ENCODE results near the gene GAA.

Gene GAA

DNA sequence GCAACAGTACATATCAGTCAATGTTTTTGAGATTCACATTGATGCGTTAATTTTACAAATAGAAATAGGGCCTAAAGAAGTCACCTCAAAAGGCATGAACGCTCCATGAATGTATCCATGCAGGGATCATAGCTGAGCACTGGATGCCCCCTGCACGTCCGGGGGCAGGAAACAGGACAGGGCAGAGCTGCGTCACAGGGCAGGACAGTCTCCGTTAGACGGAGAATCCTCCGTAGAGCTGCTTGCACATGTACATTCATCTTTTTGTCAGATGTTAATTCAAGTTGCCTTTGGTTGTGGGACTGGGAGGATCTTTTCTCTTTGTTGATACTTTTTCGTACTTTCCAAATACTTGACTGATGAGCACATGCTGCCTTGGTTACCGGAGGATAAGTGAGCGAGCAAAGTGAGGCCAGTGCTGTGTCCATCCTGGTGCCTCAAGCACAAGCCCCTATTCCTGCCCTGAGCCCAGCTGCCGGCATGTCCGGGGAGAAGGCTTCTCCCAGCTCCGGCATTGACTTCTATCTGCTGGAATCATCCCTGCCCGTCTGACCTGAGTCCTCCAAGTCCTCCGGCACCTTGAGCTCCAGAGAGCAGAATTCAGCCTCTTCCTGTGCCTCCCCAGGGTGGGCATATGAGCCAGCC lies 15.0 kb downstream of the GAA start:
- no peak overlapping the region for H3K27ac ChIP-seq
- DNase-seq (ENCODE audit: low read depth, low spot score), result no peak
- no peaks in the 10 kb centered on the region for H3K36me3 ChIP-seq (ENCODE audit: insufficient read depth, low read length)

DNA sequence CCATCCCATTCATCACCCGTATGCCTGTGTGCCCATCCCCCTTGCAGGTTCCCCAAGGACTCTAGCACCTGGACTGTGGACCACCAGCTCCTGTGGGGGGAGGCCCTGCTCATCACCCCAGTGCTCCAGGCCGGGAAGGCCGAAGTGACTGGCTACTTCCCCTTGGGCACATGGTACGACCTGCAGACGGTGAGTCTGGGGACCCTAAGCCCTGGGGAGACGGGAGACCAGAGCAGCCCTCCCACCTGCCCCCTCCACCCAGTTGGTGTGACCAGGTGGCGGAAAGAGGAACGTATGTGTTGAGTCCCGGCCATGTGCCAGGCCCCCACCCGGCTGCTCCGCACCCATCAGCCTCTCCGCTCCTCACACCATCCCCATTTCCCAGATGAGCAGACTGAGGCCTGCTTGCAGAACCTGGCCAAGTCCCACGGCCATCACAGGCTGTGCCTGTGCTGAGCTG lies 15.6 kb downstream of the GAA start:
- Histone ChIP-seq H3K4me3 (no peak overlapping the region), H3K9ac (ENCODE audit: insufficient read length) (no peak overlapping the region), H3K36me3 (ENCODE audit: insufficient read depth, low read length) (no peaks in the 10 kb centered on the region), H3K9me3 (ENCODE audit: low read depth, low read length) (no peaks in the 10 kb centered on the region), H3K27ac (no peak overlapping the region)
- no peak for DNase-seq (ENCODE audit: low read depth, low spot score)
- TF ChIP-seq EZH2 (IDR thresholded peaks at IDR 0.05) (no peak), FOXP2 (optimal IDR thresholded peaks at IDR 0.05; ENCODE audit: control extremely low read depth, extremely low read length, insufficient read depth) (no peak), POLR2AphosphoS5 (IDR thresholded peaks at IDR 0.05; ENCODE audit: borderline replicate concordance, low read depth, low read length) (no peak)

More for the DNA sequence above, 15.0 kb downstream of the GAA start:
- Histone ChIP-seq H3K9me3 (ENCODE audit: low read depth, low read length) (no peaks in the 10 kb centered on the region), H3K9ac (ENCODE audit: insufficient read length) (no peak overlapping the region), H3K4me3 (no peak overlapping the region)
- no peak for TF ChIP-seq EZH2 (IDR thresholded peaks at IDR 0.05)

DNA sequence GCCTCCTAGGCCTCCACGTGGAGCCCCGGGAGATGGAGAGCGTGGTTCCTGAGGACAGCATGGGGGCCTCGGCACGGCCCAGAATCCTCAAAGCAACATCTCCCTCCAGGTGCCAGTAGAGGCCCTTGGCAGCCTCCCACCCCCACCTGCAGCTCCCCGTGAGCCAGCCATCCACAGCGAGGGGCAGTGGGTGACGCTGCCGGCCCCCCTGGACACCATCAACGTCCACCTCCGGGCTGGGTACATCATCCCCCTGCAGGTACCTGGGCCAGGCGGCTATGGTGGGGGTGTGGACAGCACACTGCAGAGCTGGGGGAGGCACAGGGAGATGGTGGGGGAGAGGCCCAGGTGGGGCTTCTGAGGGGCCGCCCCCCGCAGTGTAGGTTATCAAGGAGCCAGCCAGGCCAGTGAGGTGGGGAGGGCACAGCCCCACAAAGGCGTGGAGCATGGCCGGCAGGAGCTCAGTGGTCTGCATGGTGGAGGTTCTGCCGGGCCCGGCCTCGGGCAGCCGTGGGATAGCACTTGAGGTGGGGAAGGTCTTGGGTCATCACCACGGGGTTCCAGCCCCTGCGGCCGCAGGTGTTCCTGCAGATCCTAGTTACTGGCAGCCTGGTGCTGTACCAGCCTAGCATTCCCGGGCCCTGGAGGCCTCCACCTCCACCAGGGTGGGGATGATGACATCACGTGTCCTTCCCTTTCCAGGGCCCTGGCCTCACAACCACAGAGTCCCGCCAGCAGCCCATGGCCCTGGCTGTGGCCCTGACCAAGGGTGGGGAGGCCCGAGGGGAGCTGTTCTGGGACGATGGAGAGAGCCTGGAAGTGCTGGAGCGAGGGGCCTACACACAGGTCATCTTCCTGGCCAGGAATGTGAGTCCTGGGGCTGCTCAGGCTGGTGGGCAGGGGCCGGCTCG lies 16.4 kb downstream of the GAA start:
- Histone ChIP-seq H3K36me3 (ENCODE audit: insufficient read depth, low read length) (no peaks in the 10 kb centered on the region), H3K9me3 (ENCODE audit: low read depth, low read length) (no peaks in the 10 kb centered on the region), H3K4me3 (no peak overlapping the region), H3K9ac (ENCODE audit: insufficient read length) (no peak overlapping the region), H3K27ac (no peak overlapping the region)
- no peak for TF ChIP-seq EZH2 (IDR thresholded peaks at IDR 0.05)
- no peak for TF ChIP-seq FOXP2 (optimal IDR thresholded peaks at IDR 0.05; ENCODE audit: control extremely low read depth, extremely low read length, insufficient read depth)
- no peak for TF ChIP-seq POLR2AphosphoS5 (IDR thresholded peaks at IDR 0.05; ENCODE audit: borderline replicate concordance, low read depth, low read length)
- no peak for DNase-seq (ENCODE audit: low read depth, low spot score)

DNA sequence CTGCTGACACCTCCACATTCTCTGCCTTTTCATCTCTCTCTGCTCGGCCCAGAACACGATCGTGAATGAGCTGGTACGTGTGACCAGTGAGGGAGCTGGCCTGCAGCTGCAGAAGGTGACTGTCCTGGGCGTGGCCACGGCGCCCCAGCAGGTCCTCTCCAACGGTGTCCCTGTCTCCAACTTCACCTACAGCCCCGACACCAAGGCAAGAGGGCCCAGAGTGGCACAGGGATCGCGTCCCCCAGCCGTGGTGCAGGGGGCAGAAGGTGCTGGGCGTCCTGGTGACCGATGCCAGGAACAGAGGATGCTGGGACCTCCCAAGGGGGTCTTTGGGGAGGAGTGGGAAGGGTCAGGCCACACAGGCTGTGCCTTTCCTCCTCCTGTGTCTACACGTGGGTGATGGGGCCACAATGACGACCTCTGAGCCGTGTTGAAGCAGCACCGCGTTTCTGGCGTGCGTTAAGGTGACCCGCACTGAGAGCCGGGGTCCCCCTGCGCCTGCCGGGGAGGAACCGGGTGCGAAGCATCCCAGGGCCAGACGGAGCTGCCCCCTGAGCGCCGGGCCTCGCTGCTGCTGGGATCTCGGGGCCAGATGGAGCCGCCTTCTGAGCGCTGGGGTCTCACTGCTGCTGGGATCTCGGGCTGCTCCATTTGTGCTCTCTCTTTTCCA lies 17.4 kb downstream of the GAA start:
- Histone ChIP-seq H3K9ac (ENCODE audit: insufficient read length) (no peak overlapping the region), H3K36me3 (ENCODE audit: insufficient read depth, low read length) (no peaks in the 10 kb centered on the region)
- no peak for DNase-seq (ENCODE audit: low read depth, low spot score)

DNA sequence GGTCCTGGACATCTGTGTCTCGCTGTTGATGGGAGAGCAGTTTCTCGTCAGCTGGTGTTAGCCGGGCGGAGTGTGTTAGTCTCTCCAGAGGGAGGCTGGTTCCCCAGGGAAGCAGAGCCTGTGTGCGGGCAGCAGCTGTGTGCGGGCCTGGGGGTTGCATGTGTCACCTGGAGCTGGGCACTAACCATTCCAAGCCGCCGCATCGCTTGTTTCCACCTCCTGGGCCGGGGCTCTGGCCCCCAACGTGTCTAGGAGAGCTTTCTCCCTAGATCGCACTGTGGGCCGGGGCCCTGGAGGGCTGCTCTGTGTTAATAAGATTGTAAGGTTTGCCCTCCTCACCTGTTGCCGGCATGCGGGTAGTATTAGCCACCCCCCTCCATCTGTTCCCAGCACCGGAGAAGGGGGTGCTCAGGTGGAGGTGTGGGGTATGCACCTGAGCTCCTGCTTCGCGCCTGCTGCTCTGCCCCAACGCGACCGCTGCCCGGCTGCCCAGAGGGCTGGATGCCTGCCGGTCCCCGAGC lies 17.9 kb downstream of the GAA start:
- no peak overlapping the region for H3K9ac ChIP-seq (ENCODE audit: insufficient read length)
- H3K27ac ChIP-seq, result no peak overlapping the region
- no peak for DNase-seq (ENCODE audit: low read depth, low spot score)
- TF ChIP-seq POLR2AphosphoS5 (IDR thresholded peaks at IDR 0.05; ENCODE audit: borderline replicate concordance, low read depth, low read length) (no peak), FOXP2 (optimal IDR thresholded peaks at IDR 0.05; ENCODE audit: control extremely low read depth, extremely low read length, insufficient read depth) (no peak), EZH2 (IDR thresholded peaks at IDR 0.05) (no peak)
- H3K9me3 ChIP-seq (ENCODE audit: low read depth, low read length), result no peaks in the 10 kb centered on the region
- H3K36me3 ChIP-seq (ENCODE audit: insufficient read depth, low read length), result no peaks in the 10 kb centered on the region
- no peak overlapping the region for H3K4me3 ChIP-seq

More for the DNA sequence above, 17.4 kb downstream of the GAA start:
- Histone ChIP-seq H3K4me3 (no peak overlapping the region), H3K9me3 (ENCODE audit: low read depth, low read length) (no peaks in the 10 kb centered on the region), H3K27ac (no peak overlapping the region)
- TF ChIP-seq EZH2 (IDR thresholded peaks at IDR 0.05), result no peak
- no peak for TF ChIP-seq FOXP2 (optimal IDR thresholded peaks at IDR 0.05; ENCODE audit: control extremely low read depth, extremely low read length, insufficient read depth)
- TF ChIP-seq POLR2AphosphoS5 (IDR thresholded peaks at IDR 0.05; ENCODE audit: borderline replicate concordance, low read depth, low read length), result no peak

DNA sequence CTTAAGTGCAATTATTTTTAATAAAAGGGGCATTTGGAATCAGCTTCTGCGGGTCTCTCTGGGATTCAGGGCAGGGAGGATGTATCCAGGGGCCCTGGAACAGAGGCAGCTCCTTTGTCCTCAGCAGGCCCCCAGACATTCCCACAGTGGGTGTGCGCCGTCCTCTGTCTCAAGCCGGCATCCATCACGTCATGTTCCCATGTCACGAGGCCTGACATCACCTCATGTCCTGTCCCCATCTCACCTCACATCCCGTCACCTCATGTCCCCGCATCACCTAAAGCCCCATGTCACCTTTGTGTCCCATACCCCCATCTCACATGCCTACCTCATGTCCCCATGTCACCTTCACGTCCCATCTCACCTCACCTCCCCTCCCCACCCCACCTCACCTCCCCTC lies 18.5 kb downstream of the GAA start:
- DNase-seq (ENCODE audit: low read depth, low spot score), result no peak
- TF ChIP-seq FOXP2 (optimal IDR thresholded peaks at IDR 0.05; ENCODE audit: control extremely low read depth, extremely low read length, insufficient read depth), result no peak
- TF ChIP-seq EZH2 (IDR thresholded peaks at IDR 0.05), result no peak
- no peak for TF ChIP-seq POLR2AphosphoS5 (IDR thresholded peaks at IDR 0.05; ENCODE audit: borderline replicate concordance, low read depth, low read length)
- Histone ChIP-seq H3K4me3 (no peak overlapping the region), H3K27ac (no peak overlapping the region), H3K36me3 (ENCODE audit: insufficient read depth, low read length) (no peaks in the 10 kb centered on the region), H3K9ac (ENCODE audit: insufficient read length) (no peak overlapping the region), H3K9me3 (ENCODE audit: low read depth, low read length) (no peaks in the 10 kb centered on the region)

DNA sequence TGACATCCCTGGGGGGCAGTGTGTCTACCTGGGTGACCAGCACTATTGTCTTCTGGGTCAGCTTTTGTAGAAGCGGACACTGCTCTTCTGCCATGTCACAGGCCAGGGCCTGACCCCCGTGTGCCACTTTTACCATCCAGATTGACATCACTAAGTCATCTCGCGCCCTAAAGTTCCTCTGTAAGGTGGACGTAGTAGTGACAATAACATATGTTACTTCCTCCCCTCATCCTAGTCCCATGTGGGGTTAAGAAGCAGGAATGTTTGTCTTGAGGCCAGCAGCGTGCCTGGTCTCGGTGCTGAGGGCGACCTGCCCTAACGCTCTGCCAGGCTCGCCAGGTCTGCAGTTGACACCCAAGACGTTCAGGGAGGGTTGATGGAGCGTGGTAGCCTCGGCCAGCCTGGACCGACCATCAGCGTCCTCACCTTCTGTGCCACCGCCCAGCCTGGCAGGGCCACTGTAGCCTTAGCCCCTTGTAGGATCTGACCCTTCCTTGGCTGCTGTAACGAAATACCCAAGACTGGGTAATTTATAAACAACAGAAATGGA lies 20.7 kb downstream of the GAA start:
- H3K4me3 ChIP-seq, result no peak overlapping the region
- H3K36me3 ChIP-seq (ENCODE audit: insufficient read depth, low read length), result no peaks in the 10 kb centered on the region
- H3K9me3 ChIP-seq (ENCODE audit: low read depth, low read length), result no peaks in the 10 kb centered on the region
- H3K9ac ChIP-seq (ENCODE audit: insufficient read length), result no peak overlapping the region
- TF ChIP-seq FOXP2 (optimal IDR thresholded peaks at IDR 0.05; ENCODE audit: control extremely low read depth, extremely low read length, insufficient read depth) (no peak), EZH2 (IDR thresholded peaks at IDR 0.05) (no peak), POLR2AphosphoS5 (IDR thresholded peaks at IDR 0.05; ENCODE audit: borderline replicate concordance, low read depth, low read length) (no peak)
- no peak overlapping the region for H3K27ac ChIP-seq
- no peak for DNase-seq (ENCODE audit: low read depth, low spot score)
